Dendritic cell treated with granulocyte-macrophage colony-stimulating factor and Interleukin-4, amounts not matched to agents 40 ng/mL and 50 ng/mL, for 4 days (primary cell): ENCODE results near the gene MRPL14.
A peak's percentile ranks its signal among the peaks of the same experiment; 100 is the strongest.

Experiments used
- H3K27ac Mint-ChIP-seq: one replicate; pipeline ENCODE4 v1.8.0; 2022; ENCODE audit warnings: mild to moderate bottlenecking, mixed read lengths
- H3K27me3 Mint-ChIP-seq: one replicate; pipeline ENCODE4 v1.8.0; 2022; ENCODE audit warnings: mild to moderate bottlenecking, mixed read lengths
- H3K36me3 Mint-ChIP-seq: one replicate; pipeline ENCODE4 v1.8.0; 2022; ENCODE audit warnings: low read depth, mixed read lengths
- H3K4me1 Mint-ChIP-seq: one replicate; pipeline ENCODE4 v1.8.0; 2022; ENCODE audit warnings: low read depth, mixed read lengths
- H3K4me3 Mint-ChIP-seq: one replicate; pipeline ENCODE4 v1.8.0; 2022; ENCODE audit warnings: mild to moderate bottlenecking, moderate library complexity, mixed read lengths
- H3K9me3 Mint-ChIP-seq: one replicate; pipeline ENCODE4 v1.8.0; 2022; ENCODE audit warnings: mixed read lengths
- intact Hi-C: fragments of 100-400 bp; cut with micrococcal nuclease; formaldehyde crosslinking; loops from one replicate; pipeline ENCODE4 v1.15.0; 2022

MRPL14 gene

DNA sequence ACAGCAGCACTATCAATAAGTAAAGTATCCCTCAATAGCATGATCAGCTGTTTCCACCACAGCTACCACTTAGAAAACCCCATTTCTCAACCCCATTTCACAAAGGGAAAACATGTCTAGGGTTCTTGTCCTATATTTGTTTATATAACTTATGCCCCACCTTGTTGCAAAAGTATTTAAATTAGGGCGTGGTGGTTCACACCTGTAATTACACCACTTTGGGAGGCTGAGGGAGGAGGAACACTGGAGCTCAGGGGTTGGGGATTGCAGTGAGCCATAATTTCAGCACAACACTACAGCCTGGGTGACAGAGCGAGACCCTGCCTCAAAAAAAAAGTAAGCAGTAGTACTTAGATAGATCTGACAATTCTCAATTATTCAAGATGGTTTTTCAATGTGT lies 3.7 kb downstream of the MRPL14 start:
- Mint-ChIP-seq H3K4me1 (peaks cover 75% of the 10 kb centered on the region), H3K27ac (no peak overlapping the region)
- intact Hi-C loops, result no loop called here

DNA sequence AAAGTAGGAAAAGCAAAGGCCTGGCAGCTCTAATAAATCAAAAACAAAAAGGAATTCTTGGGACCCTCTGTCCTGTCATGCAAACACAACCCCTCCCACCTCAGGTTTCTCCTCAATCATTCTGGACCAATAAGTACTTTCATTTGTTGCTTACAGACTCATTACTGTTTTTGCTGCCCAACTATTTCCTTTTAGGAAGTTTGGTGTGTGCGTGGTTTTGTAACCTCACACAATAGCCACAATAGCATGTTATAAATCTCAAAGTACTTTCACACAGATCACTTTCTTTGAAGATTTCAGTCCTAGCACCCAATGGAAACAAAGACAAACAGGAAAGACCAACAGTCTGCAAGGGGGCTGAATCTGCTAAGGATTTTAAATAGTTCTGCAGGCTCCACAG lies 4.5 kb downstream of the MRPL14 start:
- intact Hi-C loops, result no loop called here
- no peaks in the 10 kb centered on the region for H3K9me3 Mint-ChIP-seq
- no peak overlapping the region for H3K4me3 Mint-ChIP-seq
- no peaks in the 10 kb centered on the region for H3K27me3 Mint-ChIP-seq
- no peak overlapping the region for H3K27ac Mint-ChIP-seq
- H3K4me1 Mint-ChIP-seq, result peaks cover 68% of the 10 kb centered on the region
- H3K36me3 Mint-ChIP-seq, result peaks cover 18% of the 10 kb centered on the region

More for the DNA sequence above, 3.7 kb downstream of the MRPL14 start:
- peaks cover 2% of the 10 kb centered on the region for H3K27me3 Mint-ChIP-seq
- peaks cover 24% of the 10 kb centered on the region for H3K36me3 Mint-ChIP-seq
- no peak overlapping the region for H3K4me3 Mint-ChIP-seq
- no peaks in the 10 kb centered on the region for H3K9me3 Mint-ChIP-seq

DNA sequence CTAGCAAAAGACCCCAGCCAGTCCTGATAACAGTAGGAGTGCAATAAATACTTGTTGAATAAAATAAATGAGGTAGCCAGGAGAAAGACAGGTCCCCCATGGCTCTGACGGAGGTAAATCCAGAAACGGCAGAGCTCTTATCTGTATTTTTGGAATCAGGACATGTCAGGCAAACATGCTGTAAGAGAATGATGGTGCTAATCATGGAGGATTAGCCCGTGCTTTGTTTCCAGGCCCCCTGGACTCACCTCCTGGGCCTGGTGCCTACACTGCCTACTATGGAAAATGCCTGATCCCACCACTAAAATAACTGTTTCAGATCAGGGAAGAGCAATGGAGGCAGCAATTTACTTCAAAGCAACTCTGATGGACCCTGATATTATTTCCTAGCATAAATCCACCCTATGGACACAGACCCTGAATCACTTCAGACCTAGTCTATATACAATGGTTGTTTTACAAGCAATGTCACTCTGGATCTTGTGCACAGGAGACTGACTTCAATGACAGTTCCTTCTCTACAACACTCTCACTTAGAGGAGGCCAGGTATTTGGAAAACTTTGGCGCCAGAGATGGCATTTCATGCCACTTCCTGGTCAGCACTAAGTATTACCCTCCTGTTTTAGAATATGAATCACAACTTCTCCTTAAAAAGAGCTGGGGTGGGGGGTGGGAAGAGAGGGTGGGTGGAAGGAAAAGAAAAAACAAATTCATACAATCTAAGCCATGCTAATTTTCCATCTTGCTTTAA lies 6.4 kb downstream of the MRPL14 start:
- Mint-ChIP-seq H3K36me3 (peaks cover 11% of the 10 kb centered on the region), H3K4me1 (peaks cover 67% of the 10 kb centered on the region), H3K27me3 (no peaks in the 10 kb centered on the region), H3K27ac (no peak overlapping the region), H3K4me3 (no peak overlapping the region), H3K9me3 (no peaks in the 10 kb centered on the region)
- intact Hi-C loops, result no loop called here

DNA sequence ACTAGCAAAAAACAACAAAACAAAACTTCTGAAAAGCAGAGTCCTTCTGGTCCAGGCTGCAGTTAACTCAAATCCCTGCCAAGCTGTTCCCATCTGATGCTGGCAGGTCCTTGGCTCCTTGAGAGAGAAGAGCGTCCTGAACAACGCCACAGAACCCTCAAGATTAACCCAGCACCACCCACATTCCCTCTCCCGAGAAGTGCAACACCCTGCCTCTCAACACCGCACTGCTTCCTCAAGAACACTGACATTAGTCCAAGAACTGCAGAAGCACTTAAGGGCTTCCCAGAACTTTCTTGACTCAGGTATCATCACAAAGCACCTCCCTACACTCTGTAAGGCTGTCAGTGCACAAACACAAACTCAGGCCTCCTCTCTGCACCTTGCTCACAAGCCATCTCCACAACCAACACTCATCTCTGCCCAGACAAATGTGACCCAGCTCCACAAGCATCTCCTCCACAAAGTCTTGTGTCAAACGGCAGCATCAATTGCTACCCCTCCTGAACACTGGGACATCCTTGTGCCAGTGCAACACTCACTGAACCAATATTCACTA lies 7.5 kb downstream of the MRPL14 start:
- H3K4me3 Mint-ChIP-seq, result no peak overlapping the region
- H3K9me3 Mint-ChIP-seq, result no peaks in the 10 kb centered on the region
- H3K4me1 Mint-ChIP-seq, result peaks cover 62% of the 10 kb centered on the region
- peaks cover 16% of the 10 kb centered on the region for H3K36me3 Mint-ChIP-seq
- intact Hi-C loops, result no loop called here
- H3K27me3 Mint-ChIP-seq, result no peaks in the 10 kb centered on the region
- H3K27ac Mint-ChIP-seq, result peak overlapping the region; percentile 1

DNA sequence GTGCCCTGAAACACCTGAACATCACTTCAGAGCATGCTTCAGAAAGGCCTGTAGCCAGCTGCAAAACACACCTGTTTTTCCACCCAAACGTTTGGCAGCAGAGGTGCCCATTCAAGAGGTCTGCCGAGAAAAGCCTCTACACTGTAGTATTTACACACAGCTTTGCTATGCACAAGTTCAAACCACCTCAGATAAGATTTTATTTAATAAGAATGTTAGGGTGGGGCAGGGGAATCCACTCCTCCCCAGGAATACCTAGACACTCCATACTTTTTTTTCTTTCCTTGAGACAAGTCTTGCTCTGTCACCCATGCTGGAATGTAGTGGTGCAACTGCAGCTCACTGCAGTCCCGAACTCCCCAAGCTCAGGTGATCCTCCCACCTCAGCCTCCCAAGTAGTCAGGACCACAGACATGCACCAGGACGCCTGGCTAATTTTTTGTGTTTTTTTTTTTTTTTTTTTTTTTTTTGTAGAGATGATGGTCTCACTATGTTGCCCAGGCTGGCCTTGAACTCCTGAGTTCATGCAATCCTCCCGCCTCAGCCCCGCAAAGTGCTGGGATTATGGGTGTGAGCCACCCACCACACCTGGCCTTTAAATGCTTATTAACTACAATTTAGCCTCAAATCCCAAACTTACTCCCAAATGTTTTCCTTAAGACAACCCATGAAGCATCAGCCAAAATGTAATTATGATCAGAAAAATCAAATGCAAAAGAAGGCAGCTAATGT lies 9.7 kb downstream of the MRPL14 start:
- no peak overlapping the region for H3K27ac Mint-ChIP-seq
- intact Hi-C loops, result no loop called here
- H3K4me1 Mint-ChIP-seq, result peaks cover 40% of the 10 kb centered on the region
- H3K9me3 Mint-ChIP-seq, result no peaks in the 10 kb centered on the region
- H3K36me3 Mint-ChIP-seq, result peaks cover 34% of the 10 kb centered on the region
- H3K4me3 Mint-ChIP-seq, result no peak overlapping the region
- no peaks in the 10 kb centered on the region for H3K27me3 Mint-ChIP-seq

DNA sequence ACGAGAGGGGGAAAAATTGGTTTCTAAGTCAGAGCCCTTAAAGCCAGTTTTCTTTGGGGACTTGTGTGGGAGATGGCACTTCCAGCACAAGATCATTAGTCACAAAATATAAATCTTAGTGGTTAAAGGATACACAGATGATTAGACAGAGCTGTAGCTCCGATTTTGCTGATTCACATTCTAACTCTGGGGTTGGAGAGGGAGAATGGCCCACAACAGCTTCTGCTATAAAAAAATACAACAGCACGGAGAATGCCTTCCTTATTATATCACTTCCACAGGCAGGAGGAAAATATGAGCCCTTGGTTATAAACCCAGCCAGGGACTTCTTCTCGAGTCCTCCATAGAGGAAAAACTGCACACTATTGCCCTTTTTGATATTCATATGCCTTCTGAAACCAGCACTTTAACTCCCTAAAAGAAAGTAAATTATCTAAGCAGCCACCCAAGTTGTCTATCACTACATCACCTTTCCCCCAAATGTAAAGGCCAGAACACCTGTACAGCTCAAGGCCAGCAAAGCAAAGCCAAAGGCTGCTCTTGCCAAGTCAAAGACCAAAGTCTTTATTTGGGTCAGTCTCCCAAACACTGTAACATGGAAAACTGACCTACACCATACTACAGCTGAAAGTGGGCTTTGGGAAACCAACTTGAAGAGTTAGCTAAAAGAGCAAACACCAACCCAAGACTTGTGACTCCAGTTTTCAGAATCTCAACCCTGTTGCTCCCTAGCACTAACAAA lies 10.4 kb downstream of the MRPL14 start:
- Mint-ChIP-seq H3K4me1 (peaks cover 33% of the 10 kb centered on the region), H3K9me3 (no peaks in the 10 kb centered on the region), H3K27ac (no peak overlapping the region), H3K4me3 (no peak overlapping the region), H3K27me3 (no peaks in the 10 kb centered on the region), H3K36me3 (peaks cover 41% of the 10 kb centered on the region)
- intact Hi-C loops, result no loop called here

DNA sequence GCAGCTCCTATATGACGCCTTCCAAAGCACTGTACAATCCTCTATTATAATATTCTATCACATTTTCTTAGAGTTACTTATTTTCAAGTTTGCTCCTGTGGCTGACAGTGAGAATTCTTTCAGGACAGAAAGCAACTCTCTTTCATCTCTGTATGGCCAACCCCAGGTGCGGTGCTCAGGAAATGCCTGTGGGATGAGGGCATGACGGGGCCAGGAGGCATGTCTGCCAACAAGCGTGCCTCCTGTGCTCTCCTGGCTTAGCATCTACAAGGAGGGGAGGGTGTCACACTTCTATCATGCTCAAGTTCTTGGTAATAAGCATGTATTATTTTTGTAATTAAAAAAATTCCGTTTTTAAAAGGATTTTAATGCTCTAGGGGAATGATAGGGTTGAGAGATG lies 11.4 kb downstream of the MRPL14 start:
- Mint-ChIP-seq H3K4me3 (no peak overlapping the region), H3K9me3 (no peaks in the 10 kb centered on the region), H3K4me1 (peaks cover 24% of the 10 kb centered on the region), H3K27ac (no peak overlapping the region), H3K36me3 (peaks cover 50% of the 10 kb centered on the region), H3K27me3 (no peaks in the 10 kb centered on the region)
- intact Hi-C loops, result no loop called here

DNA sequence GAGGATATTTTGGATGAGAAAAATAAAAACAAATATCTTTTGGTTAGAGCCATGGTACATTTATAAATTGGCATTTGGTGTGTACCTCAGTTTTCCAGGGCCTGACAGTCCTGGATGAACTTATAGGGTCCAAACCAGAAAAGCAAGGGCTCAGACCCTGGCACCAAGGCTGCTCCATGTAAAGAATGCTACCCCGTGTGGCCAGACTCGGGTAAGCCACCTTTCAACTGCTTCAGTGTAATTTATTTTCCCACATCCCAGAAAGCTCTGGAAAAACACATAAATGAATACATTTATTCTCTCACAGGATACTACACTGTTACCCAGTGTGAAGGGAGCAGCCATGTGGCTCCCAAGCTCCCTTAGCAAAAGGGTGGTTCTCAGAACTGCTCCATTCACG lies 13.8 kb downstream of the MRPL14 start:
- Mint-ChIP-seq H3K27ac (no peak overlapping the region), H3K27me3 (no peaks in the 10 kb centered on the region), H3K9me3 (no peaks in the 10 kb centered on the region), H3K36me3 (peaks cover 75% of the 10 kb centered on the region), H3K4me3 (no peak overlapping the region), H3K4me1 (peaks cover 7% of the 10 kb centered on the region)
- intact Hi-C loops, result no loop called here

DNA sequence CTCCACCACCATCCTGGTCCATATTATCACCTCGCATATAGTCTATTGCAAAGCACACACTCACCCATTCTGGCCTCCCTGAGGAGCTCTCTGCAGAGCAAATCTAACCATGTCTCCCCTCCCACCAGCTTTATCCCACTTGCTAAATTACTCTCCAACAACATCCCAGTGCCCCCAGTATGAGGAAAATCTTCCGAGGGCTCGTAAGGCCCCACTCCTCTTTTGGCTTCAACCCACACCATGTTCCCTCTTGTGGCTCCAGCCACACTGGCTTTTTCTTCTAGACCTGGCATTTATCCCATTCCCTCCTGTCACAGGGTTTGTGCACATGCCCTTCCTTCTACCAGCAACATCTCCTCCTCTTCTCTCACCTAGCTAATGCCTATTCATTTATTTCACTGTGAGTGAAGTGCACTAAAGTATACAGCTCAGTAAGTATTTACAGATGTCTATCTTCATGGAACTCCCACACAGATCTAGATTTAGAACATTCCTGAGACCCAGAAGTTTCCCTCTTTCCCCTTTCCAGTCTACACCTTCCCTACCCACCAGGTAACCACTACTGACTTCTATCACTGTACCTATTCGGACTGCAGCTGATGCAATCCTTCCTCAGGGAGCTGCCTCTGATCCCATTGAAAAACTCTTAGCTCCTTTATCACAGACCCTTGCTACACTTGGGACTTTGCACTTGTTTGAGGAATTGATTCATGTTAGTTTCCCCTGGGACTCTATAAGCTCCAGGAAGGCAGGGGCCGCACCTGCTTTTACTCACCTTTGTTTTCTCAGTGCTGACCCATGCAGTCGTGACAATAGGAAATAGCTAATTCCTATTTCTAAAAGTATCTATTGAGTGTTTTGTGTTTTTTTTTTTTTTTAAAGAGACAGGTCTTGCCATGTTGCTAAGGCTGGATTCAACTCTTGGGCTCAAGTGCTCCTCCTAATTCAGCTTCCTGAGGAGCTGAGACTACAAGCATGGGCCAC lies 15.5 kb downstream of the MRPL14 start:
- Mint-ChIP-seq H3K27me3 (no peaks in the 10 kb centered on the region), H3K4me1 (peaks cover under 1% of the 10 kb centered on the region), H3K9me3 (no peaks in the 10 kb centered on the region), H3K36me3 (peaks cover 89% of the 10 kb centered on the region), H3K27ac (no peak overlapping the region), H3K4me3 (no peak overlapping the region)
- intact Hi-C loops, result no loop called here

DNA sequence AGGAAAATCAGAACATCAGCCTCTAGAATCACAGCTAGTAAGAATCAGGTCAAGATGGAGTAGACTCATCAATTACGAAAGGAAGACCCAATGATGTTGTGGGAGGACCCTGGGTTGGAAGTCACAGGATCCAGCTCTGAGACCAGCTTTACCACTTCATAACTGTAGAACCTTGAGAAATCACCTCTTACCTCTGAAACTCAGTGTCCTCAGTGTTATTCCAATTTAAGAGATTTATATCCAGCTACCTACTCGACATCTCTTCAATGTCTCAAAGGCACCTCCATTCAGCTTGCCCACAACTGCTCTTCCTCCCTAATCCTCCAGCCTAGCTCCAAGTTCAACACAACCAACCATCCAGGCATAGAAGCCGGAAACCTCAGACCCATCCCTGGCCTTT lies 16.3 kb downstream of the MRPL14 start:
- Mint-ChIP-seq H3K27me3 (no peaks in the 10 kb centered on the region), H3K4me3 (no peak overlapping the region), H3K27ac (no peak overlapping the region), H3K4me1 (peaks cover 2% of the 10 kb centered on the region), H3K36me3 (peaks cover 86% of the 10 kb centered on the region), H3K9me3 (no peaks in the 10 kb centered on the region)
- intact Hi-C loops, result no loop called here

DNA sequence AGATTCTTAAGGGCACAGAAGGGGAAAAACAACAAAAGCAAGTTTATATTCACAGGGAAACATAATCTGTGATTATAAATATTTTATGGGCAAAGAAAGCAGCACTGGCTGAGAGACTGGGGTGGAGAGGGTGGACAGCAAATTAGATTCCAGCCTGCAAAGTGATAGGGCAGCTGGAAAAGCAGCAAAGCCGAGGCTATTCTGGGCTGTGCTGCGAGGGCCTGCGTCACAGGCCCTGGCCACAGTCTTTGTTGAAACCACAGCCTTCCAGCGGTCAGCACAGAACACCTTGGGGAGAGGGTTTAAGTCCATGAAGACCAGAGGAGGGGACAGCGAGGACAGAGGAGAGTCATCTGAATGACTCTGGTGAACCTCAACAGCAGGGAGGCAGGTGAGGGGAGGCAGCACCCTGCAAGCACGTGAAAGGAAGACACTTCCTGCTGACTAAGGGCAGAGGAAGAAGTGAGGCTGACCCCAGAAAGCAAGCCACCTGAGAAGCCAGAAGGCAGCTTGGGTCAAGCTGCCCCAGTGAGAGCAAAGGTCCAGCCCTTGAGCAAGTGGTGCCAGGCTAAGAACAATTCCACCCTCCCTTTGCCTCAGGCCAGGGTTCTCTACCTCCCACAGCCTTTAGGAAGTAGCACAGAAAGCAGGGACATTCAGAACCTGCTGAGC lies 17.1 kb downstream of the MRPL14 start:
- H3K4me1 Mint-ChIP-seq, result peaks cover 10% of the 10 kb centered on the region
- H3K36me3 Mint-ChIP-seq, result peaks cover 86% of the 10 kb centered on the region
- H3K4me3 Mint-ChIP-seq, result no peak overlapping the region
- H3K9me3 Mint-ChIP-seq, result no peaks in the 10 kb centered on the region
- no peak overlapping the region for H3K27ac Mint-ChIP-seq
- intact Hi-C loops, result no loop called here
- no peaks in the 10 kb centered on the region for H3K27me3 Mint-ChIP-seq

DNA sequence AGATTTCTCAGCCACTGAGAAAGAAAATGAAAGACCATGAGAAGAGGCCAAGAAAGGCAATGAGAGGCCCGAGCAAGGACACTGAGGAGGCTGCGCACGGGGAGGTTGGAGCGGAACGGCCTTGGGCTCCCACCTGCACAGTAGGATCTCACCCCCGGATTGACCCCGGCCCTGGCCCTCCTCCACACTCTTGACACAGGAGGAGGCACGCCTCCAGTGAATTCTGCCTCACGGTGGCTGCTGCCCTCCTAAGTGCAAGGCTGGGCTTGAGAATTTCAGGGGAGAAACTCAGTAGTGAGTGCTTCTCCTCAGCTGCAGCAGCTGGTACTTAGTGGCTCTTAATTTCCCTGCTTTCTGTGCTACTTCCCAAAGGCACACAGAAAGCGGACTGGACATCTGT lies 18.0 kb downstream of the MRPL14 start:
- H3K36me3 Mint-ChIP-seq, result peaks cover 88% of the 10 kb centered on the region

DNA sequence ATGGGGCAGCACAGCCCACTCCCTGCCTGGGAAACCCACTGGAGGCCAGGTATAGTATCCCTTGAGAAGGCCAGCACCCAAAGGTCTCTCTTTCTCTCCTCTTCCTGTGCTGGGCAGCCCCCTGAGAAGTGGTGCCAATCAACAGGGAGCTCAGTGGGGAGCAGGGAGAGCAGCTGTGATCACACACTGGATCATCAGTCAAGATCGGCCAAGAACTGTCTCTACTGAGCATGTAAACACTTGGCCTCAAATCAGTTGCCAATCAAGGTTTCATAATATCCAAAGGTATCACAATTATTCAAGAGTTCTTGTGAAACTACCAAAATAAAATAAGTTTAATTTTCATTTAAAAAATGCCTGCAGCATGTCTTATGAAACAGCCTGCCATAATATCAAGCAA lies 18.8 kb downstream of the MRPL14 start:
- peaks cover 21% of the 10 kb centered on the region for H3K4me1 Mint-ChIP-seq
- no peak overlapping the region for H3K27ac Mint-ChIP-seq
- H3K9me3 Mint-ChIP-seq, result no peaks in the 10 kb centered on the region
- intact Hi-C loops, result no loop called here
- H3K36me3 Mint-ChIP-seq, result peaks cover 88% of the 10 kb centered on the region
- no peak overlapping the region for H3K4me3 Mint-ChIP-seq
- H3K27me3 Mint-ChIP-seq, result no peaks in the 10 kb centered on the region

More for the DNA sequence above, 18.0 kb downstream of the MRPL14 start:
- Mint-ChIP-seq H3K27me3 (no peaks in the 10 kb centered on the region), H3K4me1 (peaks cover 19% of the 10 kb centered on the region), H3K27ac (no peak overlapping the region), H3K4me3 (no peak overlapping the region), H3K9me3 (no peaks in the 10 kb centered on the region)
- intact Hi-C loops, result no loop called here
